GM19372 (cell line): ENCODE data around the gene ZNF493.
A peak's percentile ranks its signal among the peaks of the same experiment; 100 is the strongest.

ENCODE experiments used
- ATAC-seq: cut with Tn5 transposase; IDR thresholded peaks from one replicate; pipeline ENCODE4 v1.9.1; 2021; ENCODE audit warnings: mild to moderate bottlenecking, low read depth, moderate library complexity; ENCODE audit not compliant: unreplicated experiment

Gene ZNF493

DNA sequence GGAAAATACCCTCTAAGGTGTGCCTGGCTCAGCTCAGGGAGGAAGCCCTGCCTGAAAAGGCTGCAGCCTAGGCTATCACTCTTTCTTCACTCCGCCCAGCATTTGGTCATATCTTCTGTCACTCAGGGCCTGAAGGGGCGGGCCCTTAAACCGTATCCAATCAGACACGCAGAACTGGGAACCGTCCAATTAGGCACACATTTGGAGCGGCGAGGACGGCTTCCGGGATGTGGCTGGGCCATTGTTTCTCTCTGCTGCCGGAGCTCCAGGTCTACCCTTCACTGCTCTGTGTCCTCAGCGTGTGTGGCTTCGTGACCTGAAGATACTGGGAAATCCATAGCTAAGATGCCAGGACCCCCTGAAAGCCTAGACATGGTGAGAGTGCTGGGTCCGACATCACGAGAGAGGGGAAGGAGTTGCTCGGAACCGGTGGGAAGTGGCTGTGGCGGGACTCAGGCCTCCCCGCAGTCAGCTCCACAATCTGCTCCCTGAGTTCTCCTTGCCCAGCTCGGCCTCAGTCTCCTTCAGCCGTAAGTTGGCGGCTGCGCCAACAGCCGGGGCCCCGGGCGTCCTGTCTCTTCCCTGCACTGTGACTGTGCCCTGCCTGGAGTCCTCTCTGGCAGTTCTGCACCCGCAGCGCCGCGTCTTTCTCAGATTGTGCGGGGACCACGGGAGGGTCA, at the start of gene ZNF493:
Gene ZNF493, plus strand, starts transcription at position 241 of the 680 bp plus-strand sequence. Its CDS starts 105 bp downstream, at position 346.
- ATAC-seq = peak; percentile 97

DNA sequence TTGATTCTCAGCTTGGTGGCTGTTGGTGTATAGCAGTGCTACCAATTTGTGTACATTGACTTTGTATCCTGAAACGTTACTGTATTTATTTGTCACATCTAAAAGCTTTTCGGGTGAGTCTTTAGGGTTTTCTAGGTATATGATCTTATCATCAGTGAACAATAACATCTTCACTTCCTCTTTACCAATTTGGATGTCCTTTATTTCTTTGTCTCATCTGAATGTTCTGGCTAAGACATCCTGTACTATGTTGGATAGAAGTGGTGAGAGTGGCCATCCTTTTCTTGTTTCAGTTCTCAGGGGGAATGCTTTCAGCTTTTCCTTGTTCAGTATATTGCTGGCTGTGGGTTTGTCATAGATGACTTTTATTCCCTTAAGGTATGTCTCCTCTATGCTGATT, 44.1 kb upstream of the ZNF493 start:
- no peak for ATAC-seq

DNA sequence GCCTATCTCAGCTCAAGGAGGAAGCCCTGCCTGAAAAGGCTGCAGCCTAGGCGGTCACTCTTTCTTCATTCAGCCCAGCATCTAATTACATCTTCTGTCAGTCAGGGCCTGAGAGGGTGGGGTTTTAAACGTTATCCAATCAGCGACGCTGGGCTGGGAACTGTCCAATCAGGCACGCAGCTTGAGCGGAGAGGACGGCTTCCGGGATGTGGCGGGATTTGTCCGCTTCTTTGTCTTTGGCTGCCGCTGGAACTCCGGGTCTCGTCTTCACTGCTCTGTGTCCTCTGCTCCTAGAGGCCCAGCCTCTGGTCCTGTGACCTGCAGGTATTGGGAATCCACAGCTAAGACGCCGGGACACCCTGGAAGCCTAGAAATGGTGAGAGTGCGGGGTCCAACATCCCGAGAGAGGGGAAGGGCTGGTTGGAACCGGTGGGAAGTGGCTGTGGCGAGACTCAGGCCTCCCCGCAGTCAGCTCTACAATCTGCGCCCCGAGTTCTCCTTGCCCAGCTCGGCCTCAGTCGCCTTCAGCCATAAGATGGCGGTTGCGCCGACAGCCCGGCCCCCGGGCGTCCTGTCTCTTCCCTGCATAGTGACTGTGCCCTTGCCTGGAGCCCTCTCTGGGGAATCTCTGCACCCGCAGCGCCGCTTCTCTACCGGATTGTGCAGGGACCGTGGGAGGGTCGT, 38.0 kb upstream of the ZNF493 start, which contains the start of gene ZNF738:
Gene ZNF738, plus strand, starts transcription at position 233 of the 684 bp plus-strand sequence. Its CDS starts 141 bp downstream, at position 374.
- ATAC-seq = peak; percentile 95

DNA sequence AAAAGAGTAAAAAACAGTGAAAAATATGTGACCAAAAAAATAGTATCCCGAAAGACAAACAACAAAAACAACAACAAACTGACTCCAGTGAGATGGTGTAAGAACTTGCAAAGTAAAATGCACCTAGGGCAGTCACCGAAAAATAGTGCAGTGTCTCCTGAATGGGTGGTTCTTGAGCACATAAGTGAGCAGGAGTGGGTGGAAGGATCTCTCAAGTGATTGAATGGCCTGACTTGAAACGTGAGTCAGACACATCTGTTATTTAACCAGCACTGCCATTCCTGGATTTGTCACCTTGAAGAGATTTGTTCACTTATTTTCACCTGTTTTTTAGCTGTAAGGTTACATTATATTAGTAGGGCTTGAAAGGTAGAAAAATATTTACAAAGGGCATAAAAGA, 34.6 kb upstream of the ZNF493 start:
- ATAC-seq = no peak

DNA sequence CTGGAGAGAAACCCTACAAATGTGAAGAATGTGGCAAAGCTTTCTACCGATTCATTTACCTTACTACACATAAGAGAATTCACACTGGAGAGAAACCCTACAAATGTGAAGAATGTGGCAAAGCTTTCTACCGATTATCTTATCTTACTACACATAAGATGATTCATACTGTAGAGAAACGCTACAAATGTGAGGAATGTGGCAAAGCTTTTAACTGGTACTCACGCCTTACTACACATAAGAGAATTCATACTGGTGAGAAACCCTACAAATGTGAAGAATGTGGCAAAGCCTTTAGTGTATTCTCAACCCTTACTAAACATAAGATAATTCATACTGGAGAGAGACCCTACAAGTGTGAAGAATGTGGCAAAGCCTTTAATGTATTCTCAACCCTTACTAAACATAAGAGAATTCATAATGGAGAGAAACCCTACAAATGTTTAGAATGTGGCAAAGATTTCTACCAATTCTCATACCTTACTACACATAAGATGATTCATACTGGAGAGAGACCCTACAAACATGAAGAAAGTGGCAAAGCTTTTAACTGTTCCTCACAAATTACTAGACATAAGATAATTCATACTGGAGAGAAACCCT, 12.9 kb upstream of the ZNF493 start:
- ATAC-seq = no peak

DNA sequence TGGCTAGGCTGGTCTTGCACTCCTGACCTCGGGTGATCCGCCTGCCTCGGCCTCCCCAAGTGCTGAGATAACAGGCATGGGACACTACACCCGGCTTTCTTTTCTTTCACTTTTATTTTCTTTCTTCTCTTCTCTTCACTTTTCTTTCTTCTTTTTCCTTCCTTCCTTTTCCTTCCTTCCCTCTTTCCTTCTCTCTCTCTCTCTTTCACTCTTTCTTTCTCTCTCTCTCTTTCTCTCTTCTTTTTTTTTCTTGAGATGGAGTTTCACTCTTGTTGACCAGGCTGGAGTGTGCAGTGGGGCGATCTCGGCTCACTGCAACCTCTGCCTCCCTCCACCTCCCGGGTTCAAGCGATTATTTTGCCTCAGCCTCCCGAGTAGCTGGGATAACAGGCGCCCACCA, 812 bp upstream of the ZNF493 start:
- no peak for ATAC-seq

DNA sequence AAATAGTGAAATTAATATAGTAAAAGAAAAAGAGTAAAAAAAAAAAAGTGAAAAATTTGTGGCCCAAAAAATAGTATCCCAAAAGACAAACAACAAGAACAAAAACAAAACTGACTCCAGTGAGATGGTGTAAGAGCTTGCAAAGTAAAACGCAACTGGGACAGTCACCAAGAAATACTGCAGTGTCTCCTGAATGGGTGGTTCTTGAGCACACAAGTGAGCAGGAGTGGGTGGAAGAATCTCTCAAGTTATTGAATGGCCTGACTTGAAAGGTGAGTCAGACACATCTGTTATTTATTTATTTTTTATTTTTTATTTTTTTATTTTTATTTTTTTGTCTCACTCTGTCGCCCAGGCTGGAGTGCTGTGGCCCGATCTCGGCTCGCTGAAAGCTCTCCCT, 1.9 kb downstream of the ZNF493 start:
- ATAC-seq = no peak

DNA sequence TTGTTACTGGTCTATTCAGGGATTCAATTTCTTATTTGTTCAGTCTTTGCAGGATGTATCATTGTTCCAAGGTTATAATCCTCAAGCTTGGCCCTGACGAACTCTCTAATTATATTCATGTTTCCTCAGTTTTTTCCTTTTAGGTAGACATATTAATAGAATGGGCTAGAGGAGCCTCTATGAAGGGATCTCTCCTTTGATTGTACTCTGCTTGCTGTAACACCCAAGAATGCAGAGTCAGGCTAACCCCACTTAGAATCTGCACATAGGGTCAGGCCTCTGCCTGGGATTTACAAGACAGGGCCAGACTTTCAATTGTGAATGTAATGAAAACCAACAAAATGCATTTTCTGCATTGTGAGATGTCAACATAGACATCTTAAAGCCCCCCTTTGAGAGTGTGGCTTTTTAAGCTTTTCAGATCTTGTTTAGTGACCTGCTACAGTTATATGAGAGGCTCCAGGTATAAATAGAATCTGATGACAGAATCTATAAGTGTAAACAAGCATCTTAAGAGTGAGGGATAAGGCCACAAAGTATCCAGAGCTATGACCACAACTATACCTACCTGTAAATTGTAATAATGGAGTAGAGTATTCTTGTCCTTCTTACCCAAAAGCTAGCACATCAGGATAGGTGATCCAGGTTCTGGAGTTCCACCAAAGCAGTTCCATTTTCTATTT, 5.5 kb downstream of the ZNF493 start:
- no peak for ATAC-seq

DNA sequence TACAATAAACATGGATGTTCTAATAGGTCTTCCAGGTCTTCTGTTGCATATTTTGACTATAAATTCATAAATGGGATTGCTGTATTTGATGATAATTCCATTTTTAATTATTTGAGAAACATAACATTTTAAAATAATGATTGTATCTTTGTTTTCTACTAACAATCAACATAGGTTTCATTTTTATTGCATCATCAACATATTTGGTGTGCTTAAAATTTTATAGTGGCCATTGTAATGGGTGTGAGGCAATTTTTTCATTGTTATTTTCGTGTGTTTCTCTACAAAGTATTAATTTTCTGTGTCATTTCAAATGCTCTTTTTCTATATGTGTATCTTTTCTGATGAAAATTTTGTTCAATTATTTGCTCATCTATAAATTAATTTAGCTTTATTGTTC, 13.2 kb downstream of the ZNF493 start:
- no peak for ATAC-seq

DNA sequence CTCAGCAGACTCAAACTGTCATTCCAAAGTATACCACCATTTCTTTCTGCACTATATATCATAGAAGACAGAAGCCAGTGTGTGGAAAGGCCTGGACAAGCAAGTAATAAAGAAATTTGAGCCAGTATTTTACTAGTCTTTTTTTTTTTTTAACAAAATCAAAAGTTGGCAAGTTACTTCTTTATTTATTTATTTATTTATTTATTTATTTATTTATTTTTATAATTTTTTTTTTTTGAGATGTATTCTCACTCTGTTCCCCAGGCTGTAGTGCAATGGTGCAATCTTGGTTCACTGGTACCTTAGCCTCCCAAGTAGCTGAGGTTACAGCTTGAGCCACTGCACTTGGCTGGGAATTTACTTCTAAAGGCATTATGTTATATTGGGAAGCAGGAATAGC, 25.3 kb downstream of the ZNF493 start:
- no peak for ATAC-seq

DNA sequence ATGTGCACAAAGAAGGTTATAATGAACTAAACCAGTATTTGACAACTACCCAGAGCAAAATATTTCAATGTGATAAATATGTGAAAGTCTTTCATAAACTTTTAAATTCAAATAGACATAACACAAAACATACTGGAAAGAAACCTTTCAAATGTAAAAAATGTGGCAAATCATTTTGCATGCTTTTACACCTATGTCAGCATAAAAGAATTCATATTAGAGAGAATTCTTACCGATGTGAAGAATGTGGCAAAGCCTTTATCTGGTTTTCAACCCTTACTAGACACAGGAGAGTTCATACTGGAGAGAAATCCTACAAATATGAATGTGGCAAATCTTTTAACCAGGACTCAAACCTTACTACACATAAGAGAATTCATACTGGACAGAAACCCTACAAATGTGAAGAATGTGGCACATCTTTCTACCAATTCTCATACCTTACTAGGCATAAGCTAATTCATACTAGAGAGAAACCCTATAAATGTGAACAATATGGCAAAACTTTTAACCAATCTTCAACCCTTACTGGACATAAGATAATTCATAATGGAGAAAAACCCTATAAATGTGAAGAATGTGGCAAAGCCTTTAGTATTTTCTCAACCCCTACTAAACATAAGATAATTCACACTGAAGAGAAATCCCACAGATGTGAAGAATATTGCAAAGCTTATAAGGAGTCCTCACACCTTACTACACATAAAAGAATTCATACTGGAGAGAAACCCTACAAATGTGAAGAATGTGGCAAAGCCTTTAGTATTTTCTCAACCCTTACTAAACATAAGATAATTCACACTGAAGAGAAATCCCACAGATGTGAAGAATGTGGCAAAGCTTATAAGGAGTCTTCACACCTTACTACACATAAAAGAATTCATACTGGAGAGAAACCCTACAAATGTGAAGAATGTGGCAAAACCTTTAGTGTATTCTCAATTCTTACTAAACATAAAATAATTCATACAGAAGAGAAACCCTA, 26.4 kb downstream of the ZNF493 start:
- ATAC-seq = no peak

DNA sequence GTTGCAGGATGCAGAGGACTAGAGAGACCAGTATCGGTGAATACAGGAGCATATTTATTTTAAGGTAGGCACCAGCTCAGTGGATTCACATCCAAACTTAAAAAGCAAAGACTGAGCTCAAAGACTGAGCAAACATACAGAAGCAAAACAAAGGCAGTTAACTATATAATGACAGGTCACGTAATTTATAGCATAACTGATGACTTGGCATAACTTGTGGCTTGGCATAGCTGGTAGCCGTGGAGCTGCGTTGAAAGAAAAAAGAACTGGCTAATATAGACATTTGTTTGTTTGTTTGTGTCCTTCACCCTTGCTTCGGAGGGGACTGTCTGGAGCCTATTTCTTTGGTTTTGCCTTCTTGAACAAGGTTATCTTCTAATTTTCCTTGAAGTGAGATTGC, 33.7 kb downstream of the ZNF493 start:
- ATAC-seq = no peak

DNA sequence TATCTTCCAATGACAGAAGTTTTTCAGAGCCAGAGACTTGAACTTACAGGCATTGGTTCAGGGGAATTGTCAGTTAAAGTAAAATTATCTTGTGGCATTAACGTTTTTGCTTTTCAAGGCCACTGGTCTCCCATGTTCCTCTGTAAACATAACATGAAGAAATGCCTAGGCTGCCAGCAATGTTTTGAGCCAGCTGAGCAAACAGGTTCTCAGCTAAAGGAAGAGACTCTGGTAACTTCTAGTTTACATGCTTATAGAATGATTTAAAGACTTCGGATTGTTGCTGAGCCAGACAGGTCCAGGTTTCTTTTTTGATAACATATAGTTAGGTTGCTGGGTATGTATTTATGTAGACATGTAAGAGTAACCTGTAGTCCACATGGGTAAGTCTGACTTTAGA, 35.7 kb downstream of the ZNF493 start:
- ATAC-seq = no peak

DNA sequence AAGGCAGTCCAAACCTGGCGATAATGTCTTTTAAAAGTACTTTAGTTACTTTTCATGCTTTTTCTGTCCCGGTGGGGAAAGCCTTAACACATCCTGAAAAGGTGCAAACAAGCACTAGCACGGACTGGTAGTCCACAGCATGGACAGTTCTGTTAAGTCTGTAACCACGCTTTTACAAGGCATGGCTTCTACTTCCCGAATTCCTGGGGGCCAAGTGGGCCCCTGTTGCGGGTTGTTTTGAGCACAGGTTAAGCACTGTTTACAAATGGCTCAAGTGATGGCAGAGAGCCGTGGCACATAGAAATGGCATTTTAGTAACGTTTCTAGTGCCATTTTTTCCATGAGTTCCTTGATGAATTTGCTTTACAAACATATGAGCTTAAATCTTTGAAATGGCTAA, 37.6 kb downstream of the ZNF493 start:
- no peak for ATAC-seq

DNA sequence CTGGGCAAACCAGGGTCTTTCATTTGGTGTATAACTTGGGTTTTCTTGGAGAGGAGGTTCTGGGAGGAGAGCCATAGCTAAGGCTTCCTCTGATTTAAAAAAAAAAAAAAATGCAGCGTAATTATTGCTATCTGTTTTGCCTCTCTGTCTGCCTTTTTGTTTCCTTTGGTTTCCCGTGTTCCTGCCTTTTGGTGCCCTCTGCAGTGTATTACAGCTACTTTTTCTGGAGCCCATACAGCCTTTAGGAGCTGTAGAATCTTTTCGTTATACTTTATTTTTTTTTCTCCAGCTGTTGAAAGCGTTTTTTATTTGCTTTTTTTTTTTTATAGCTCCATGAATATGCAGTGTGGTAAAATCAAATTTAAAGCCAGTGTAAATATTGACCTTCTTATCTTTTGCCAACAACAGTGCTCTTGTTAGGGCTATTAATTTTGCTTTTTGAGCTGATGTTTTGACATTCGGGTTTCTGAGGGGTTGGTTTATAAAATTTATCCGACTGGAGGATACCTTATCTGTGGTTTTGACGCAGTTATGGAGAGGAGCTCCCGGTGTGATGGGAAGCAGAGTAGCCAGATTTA, 38.1 kb downstream of the ZNF493 start:
- no peak for ATAC-seq

DNA sequence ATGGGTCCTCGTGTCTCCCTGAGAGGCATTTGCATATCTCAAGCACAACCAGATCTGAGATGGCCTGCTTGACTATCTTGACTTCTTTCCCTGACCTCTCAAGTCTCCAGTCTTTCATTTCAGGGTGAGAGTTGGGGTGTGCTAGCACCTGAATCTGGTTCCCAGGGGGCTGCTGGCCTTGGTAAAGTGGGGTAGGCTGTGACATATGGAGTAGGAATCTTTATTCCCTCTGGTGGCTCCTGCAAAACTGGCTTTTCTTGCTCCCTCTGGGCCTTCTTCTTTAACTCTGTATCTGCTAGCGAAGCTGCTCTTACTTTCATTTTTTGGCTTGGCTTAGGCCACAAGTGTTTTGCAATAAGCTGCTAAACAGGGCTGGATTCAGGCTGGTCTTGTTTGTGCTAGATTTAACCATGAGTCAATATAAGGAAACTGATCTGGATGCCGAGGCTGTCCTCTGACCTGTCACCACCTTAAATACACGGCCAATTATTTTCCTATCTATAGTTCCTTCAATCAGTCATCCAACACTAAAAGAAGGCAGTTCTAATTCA, 42.3 kb downstream of the ZNF493 start:
- ATAC-seq = no peak

DNA sequence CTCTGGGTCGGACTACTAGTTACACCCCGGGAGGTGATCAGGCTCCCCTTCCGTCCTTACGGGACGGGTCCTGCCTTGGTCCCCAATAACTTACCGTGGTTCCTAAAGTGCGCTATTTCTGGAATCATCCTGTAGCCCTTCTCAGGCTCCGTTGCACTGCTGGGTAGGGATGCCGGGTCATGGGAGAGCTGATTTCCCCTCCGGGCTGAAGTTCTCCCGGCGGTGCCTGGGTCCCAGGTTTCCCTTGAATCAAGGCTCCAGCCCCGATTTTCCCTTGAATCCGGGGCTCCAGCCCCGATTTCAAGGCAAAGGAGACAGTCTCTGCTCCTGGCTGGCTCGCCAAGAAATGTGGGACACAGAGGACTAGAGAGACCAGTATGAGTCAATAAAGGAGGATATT, 43.4 kb downstream of the ZNF493 start:
- no peak for ATAC-seq

DNA sequence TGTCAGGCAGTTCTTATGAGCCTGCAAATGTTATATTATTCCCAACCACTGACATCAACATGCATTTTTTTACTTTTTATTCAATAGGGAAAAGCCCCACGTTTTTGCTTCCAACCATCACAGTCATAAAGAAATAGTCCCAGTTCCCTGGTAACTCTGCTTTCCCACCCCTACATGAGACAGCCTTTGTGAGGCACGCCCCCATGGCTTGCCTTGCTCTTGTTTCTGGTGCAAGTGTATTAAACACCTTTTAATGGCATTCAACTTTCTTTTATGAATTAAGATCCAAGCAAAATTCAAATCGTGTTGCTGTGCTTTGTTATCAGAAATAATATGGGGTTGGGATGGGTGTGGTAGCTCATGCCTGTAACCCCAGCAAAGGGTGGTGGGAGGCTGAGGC, 54.3 kb downstream of the ZNF493 start:
- ATAC-seq = no peak

DNA sequence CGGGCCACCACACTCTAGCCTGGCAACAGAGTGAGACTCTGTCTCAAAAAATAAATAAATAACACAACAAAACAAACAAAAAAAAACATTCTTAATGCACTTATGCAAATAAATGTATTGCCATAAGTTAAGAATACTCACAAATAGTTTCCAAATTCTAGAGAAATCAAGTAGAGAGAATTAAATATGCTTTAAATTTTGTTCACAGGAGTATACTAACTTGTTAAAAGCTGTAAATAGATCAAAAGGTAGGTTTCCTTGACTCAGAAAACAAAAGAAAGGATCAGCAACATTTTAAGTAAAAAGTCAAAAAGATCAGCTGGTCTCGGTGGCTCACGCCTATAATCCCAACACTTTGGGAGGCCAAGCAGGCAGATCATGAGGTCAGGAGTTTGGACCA, 58.0 kb downstream of the ZNF493 start:
- no peak for ATAC-seq
